Aortic smooth muscle cell (primary cell): ENCODE data around the gene ATP1B1. TPM values are rescaled to one million over a fixed set of nuclear protein-coding genes. Genes with fewer than 3 reads are reported as not detected.

Experiments
- total RNA-seq: library from RNA; depleted of rRNA; stranded (reverse); fragments of >200 nt; gene quantifications from 2 replicates; pipeline ENCODE4 v1.2.3, GENCODE V29; 2014

Gene ATP1B1
- total RNA-seq: 14.5 and 23.2 TPM in 2 replicates

GRCh38 chr1:169106095-169106920 is at the start of gene ATP1B1:
Gene ATP1B1 (plus strand): TSS chr1:169106690. CDS start chr1:169106830, 140 bp downstream.

